Thyroid gland (tissue), 4 donors: ENCODE data around the gene CATSPERZ. TPM values are rescaled to one million over a fixed set of nuclear protein-coding genes. Genes with fewer than 3 reads are reported as not detected.
A peak's percentile ranks its signal among the peaks of the same experiment; 100 is the strongest.

ENCODE experiments used
- DNase-seq, 2 donors: peaks; one replicate each; pipeline ENCODE4 v3.0.0-alpha.2; 2019
- H3K27ac ChIP-seq, 3 donors: fragments of 200-600 bp; sonication (generic); 1 replicate in 2 of 3; 2 replicates in 1 of 3; pipeline ENCODE4 v1.5.1; 2016 to 2019; ENCODE audit warnings: mild to moderate bottlenecking in 1 of 3, moderate library complexity in 1 of 3
- H3K27me3 ChIP-seq: fragments of 200-600 bp; sonication (generic); one replicate; pipeline ENCODE4 v1.5.1; 2019
- H3K36me3 ChIP-seq, 2 donors: fragments of 200-600 bp; sonication (generic); one replicate each; pipeline ENCODE4 v1.5.1; 2016 to 2019
- H3K4me1 ChIP-seq, 2 donors: fragments of 200-600 bp; sonication (generic); one replicate each; pipeline ENCODE4 v1.5.1; 2017 to 2019
- H3K4me3 ChIP-seq, 3 donors: fragments of 200-600 bp; sonication (generic); replicated peaks in 1 of 3; 1 replicate in 2 of 3; 2 replicates in 1 of 3; pipeline ENCODE4 v1.5.1; 2016; ENCODE audit warnings: mild to moderate bottlenecking in 1 of 3
- H3K9me3 ChIP-seq: fragments of 200-600 bp; sonication (generic); one replicate; pipeline ENCODE4 v1.5.1; 2017
- CTCF ChIP-seq, 6 experiments: fragments of 200-600 bp in 3 of 6; fragments of 450-650 bp in 3 of 6; sonication (generic) in 3 of 6; IDR thresholded peaks; one replicate each; pipeline ENCODE4 v1.5.1; 2016 to 2019; ENCODE audit warnings: antibody characterized with exemption in 6 of 6, mild to moderate bottlenecking in 2 of 6, inconsistent platforms in 1 of 6, moderate library complexity in 1 of 6
- POLR2A ChIP-seq, 2 donors: fragments of 450-650 bp; IDR thresholded peaks; one replicate each; pipeline ENCODE4 v1.6.1; 2017; ENCODE audit warnings: antibody characterized with exemption in 2 of 2, mild to moderate bottlenecking in 2 of 2, moderate library complexity in 1 of 2
- WGBS, 2 donors: methylation state at CpG; one replicate each; pipeline ENCODE4 v1.1.5; 2017; 5-methylcytosine and 5-hydroxymethylcytosine counted together
- intact Hi-C: fragments of 100-400 bp; cut with DNase I; formaldehyde crosslinking; loops from one replicate; pipeline ENCODE4 v1.15.1; 2023
- total RNA-seq, 4 donors: library from RNA; depleted of rRNA; stranded (reverse); fragments of >200 nt; gene quantifications; one replicate each; pipeline ENCODE4 v1.2.3, GENCODE V29; 2016

The CATSPERZ gene
- total RNA-seq, 4 donors from 2014 or later = 1.0 to 3.1 TPM; not detected in 2

- DNase-seq = no peak
- intact Hi-C loops = no loop called here
- Histone ChIP-seq H3K36me3 (no peaks in the 10 kb centered on the region), H3K9me3 (no peaks in the 10 kb centered on the region), H3K4me3 (no peak overlapping the region), H3K4me1 (peaks cover 26 to 40% of the 10 kb centered on the region in 2 donors), H3K27ac (no peak overlapping the region), H3K27me3 (peaks cover 5% of the 10 kb centered on the region)
- 38 to 39% methylated on average over 11 to 21 of the region's 34 CpGs for WGBS, 2 donors
- TF ChIP-seq POLR2A (IDR thresholded peaks at IDR 0.05) = no peak
- TF ChIP-seq CTCF (IDR thresholded peaks at IDR 0.05) = no peak
Observed at GRCh38 chr11:64296830-64297698, 3.1 kb upstream of the CATSPERZ start.

- 17 to 26% methylated on average over 11 to 17 of the region's 18 CpGs for WGBS, 2 donors
- TF ChIP-seq POLR2A (IDR thresholded peaks at IDR 0.05) (no peak), CTCF (IDR thresholded peaks at IDR 0.05) (no peak)
- intact Hi-C loops = no loop called here
Observed at GRCh38 chr11:64297699-64298358, 2.3 kb upstream of the CATSPERZ start.

GRCh38 chr11:64298966-64299846 lies 952 bp upstream of the CATSPERZ start:
- WGBS, 2 donors = 7 to 11% methylated on average over 24 to 27 of the region's 60 CpGs
- Histone ChIP-seq H3K9me3 (no peaks in the 10 kb centered on the region), H3K4me3 (peak overlapping the region in 1 of 3 donors; percentile 40), H3K27ac (peak overlapping the region; percentile 26 to 82 (median 42)), H3K36me3 (no peaks in the 10 kb centered on the region), H3K4me1 (peaks cover 32 to 42% of the 10 kb centered on the region in 2 donors), H3K27me3 (no peaks in the 10 kb centered on the region)
- intact Hi-C loops = no loop called here
- peak; percentile 83 for DNase-seq
- TF ChIP-seq CTCF (IDR thresholded peaks at IDR 0.05) (peak in 1 of 6 experiments; percentile 13), POLR2A (IDR thresholded peaks at IDR 0.05) (peak in 1 of 2 donors; percentile 51)

More at GRCh38 chr11:64297699-64298358, 2.3 kb upstream of the CATSPERZ start:
- Histone ChIP-seq H3K4me3 (no peak overlapping the region), H3K27me3 (peaks cover 1% of the 10 kb centered on the region), H3K27ac (peak overlapping the region in 1 of 3 donors; percentile 48), H3K4me1 (peaks cover 26 to 33% of the 10 kb centered on the region in 2 donors), H3K9me3 (no peaks in the 10 kb centered on the region), H3K36me3 (no peaks in the 10 kb centered on the region)
- DNase-seq = peak; percentile 95 to 96

GRCh38 chr11:64303109-64304031 lies 3.2 kb downstream of the CATSPERZ start:
- Histone ChIP-seq H3K4me1 (peaks cover 38 to 49% of the 10 kb centered on the region in 2 donors), H3K27me3 (no peaks in the 10 kb centered on the region)

More at GRCh38 chr11:64303109-64304031, 3.2 kb downstream of the CATSPERZ start:
- no peaks in the 10 kb centered on the region for H3K9me3 ChIP-seq
- no peaks in the 10 kb centered on the region for H3K36me3 ChIP-seq
- no peak for DNase-seq
- peak overlapping the region in 1 of 3 donors; percentile 40 for H3K4me3 ChIP-seq
- peak overlapping the region; percentile 98 to 100 (median 99) for H3K27ac ChIP-seq
- intact Hi-C loops = no loop called here
- TF ChIP-seq CTCF (IDR thresholded peaks at IDR 0.05) (no peak), POLR2A (IDR thresholded peaks at IDR 0.05) (no peak)
- WGBS, 2 donors = 80 to 87% methylated on average over 13 of the region's 13 CpGs
